Hepatocyte (in vitro differentiated cells): Measurements from ENCODE around the gene NRG2.

Experiments
- EZH2 ChIP-seq: fragments of 200-600 bp; sonication (generic); IDR thresholded peaks from 2 replicates; pipeline ENCODE4 v1.6.1; 2016; ENCODE audit warnings: antibody characterized with exemption, mild to moderate bottlenecking, borderline replicate concordance
- EZH2phosphoT487 ChIP-seq: fragments of 200-600 bp; sonication (generic); IDR thresholded peaks from one replicate; pipeline ENCODE4 v1.6.1; 2018; ENCODE audit warnings: antibody characterized with exemption, mild to moderate bottlenecking, low read depth, moderate library complexity; ENCODE audit not compliant: unreplicated experiment, severe bottlenecking
- TF ChIP-seq, protein P1 (sequence below): fragments of 200-600 bp; sonication (generic); IDR thresholded peaks from 2 replicates; pipeline ENCODE4 v1.5.1; 2016; ENCODE audit warnings: antibody characterized with exemption, mild to moderate bottlenecking; ENCODE audit not compliant: poor library complexity

DNA sequence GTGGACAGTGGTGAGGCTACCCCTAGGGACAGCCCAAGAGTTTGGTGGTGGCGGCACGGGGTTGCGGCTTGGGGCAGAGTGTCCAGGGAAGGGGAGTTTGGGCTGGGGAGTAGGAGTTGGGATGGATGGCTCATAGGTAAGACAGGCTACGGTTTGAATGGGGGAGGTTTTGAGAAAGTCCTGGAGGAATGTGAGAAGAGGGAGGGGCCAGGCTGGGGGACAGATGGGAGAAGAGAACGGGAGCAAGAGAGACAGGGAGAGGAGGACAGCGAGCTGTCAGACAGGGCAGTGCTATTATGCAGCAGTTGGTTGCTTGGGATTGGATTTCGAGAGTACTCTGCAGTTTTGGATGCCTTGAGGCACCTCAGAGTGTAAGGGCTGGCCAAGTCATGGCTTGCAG, 223.0 kb downstream of the NRG2 start:
- TF ChIP-seq EZH2 (no peak), EZH2phosphoT487 (no peak)
- TF ChIP-seq, protein P1, sequence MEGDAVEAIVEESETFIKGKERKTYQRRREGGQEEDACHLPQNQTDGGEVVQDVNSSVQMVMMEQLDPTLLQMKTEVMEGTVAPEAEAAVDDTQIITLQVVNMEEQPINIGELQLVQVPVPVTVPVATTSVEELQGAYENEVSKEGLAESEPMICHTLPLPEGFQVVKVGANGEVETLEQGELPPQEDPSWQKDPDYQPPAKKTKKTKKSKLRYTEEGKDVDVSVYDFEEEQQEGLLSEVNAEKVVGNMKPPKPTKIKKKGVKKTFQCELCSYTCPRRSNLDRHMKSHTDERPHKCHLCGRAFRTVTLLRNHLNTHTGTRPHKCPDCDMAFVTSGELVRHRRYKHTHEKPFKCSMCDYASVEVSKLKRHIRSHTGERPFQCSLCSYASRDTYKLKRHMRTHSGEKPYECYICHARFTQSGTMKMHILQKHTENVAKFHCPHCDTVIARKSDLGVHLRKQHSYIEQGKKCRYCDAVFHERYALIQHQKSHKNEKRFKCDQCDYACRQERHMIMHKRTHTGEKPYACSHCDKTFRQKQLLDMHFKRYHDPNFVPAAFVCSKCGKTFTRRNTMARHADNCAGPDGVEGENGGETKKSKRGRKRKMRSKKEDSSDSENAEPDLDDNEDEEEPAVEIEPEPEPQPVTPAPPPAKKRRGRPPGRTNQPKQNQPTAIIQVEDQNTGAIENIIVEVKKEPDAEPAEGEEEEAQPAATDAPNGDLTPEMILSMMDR, result no peak
